ENCODE results near the gene ZNF692.
"Not testable (repeated sequence)": the region's sequence is repeated elsewhere in the genome, so short reads cannot be mapped to it uniquely, and the experiment has no call there.

ZNF692 gene, protein sequence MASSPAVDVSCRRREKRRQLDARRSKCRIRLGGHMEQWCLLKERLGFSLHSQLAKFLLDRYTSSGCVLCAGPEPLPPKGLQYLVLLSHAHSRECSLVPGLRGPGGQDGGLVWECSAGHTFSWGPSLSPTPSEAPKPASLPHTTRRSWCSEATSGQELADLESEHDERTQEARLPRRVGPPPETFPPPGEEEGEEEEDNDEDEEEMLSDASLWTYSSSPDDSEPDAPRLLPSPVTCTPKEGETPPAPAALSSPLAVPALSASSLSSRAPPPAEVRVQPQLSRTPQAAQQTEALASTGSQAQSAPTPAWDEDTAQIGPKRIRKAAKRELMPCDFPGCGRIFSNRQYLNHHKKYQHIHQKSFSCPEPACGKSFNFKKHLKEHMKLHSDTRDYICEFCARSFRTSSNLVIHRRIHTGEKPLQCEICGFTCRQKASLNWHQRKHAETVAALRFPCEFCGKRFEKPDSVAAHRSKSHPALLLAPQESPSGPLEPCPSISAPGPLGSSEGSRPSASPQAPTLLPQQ

GRCh38 chr1:248858891-248859889, at the start of gene ZNF692:
Gene ZNF692 (minus strand): TSS chr1:248859085. CDS start chr1:248858309, 776 bp downstream.
- peak; percentile 98 for DNase-seq (ENCODE audit: low spot score)

DNA sequence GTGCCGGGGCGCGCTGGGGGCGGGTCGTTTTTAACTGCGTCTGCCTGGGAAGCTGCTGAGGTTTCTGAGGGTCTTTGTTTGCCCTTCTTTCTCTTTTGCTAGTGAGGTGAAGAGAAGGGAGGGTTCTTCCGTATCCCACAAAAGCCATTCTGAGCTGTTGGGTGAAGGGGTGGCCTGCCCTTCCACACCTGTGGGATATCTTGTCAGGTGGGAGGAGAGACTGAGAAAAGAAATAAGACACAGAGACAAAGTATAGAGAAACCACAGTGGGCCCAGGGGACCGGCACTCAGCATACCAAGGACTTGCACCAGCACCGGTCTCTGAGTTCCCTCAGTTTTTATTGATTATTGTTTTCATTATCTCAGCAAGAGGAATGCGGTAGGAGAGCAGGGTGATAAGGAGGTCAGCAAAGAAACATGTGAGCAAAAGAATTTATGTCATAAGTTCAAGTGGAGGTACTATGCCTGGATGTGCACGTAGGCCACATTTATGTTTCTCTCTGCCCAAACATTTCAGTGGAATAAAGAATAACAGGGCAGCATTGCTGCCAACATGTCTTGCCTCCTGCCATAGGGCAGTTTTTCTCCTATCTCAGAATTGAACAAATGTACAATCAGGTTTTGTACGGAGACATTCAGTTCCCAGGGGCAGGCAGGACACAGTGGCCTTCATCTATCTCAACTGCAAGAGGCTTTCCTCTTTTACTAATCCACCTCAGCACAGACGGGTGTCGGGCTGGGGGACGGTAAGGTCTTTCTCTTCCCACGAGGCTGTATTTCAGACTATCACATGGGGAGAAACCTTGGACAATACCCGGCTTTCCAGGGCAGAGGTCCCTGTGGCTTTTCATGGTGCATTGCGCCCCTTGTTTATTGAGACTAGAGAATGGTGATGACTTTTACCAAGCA, 48.1 kb upstream of the ZNF692 start:
- DNase-seq (ENCODE audit: low spot score) = no peak

- peak; percentile 99 for DNase-seq (ENCODE audit: low spot score)
Observed at GRCh38 chr1:248906009-248906752, 47.3 kb upstream of the ZNF692 start, which contains the start of gene PGBD2. Gene PGBD2 (plus strand): TSS chr1:248906235. CDS start chr1:248913863, 7,628 bp downstream.

DNA sequence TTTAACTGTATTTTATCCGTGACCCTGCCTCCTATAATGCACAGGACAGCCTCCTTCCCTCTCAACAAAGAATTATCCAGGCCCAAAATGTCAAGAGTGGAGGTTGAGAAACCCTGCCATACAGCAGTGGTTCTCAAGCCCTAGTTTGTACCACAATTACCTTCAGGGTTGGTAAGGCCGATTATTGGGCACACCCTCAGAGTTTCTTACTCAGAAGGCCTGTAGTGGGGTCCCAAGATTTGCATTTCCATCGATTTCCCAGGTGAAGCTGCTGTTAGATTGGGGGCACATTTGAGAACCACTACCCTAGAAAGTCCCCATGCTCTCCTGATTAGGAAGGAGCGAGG, 46.8 kb upstream of the ZNF692 start:
- no peak for DNase-seq (ENCODE audit: low spot score)

DNA sequence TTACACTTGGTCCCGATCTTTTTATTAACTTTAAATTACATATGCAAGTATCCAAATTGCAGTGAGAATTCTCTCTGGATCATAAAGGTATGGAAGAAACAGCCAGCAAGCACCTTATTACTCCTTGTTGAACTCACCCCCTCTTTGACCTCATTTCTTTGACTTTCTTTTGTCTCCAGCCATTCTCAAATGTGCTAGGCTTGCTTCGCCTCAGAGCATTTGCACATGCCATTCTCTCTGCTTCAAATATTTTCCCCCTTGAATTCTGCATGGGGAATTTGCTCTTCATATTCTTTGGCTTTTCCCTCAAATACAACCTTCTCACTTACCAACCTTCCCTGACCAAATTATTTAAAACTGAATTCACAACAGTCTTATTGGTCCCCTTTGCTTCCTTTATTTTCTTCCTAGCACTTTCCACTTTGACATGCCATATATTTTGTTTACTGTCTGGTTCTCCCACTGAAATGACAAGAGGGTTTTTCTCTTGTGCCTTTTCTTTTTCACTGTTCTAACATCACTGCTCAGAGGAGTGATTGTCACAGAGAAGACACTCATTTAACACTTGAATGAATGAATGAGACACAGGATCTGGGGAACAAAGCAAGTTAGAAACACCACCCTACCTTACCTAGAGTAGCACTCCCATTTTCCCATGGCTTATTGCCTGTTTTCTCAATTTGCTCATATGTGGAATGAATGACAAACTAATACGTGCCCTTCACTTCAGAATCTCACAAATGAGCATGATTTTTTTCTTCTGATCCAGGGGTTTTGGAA, 45.7 kb upstream of the ZNF692 start:
- no peak for DNase-seq (ENCODE audit: low spot score)

DNA sequence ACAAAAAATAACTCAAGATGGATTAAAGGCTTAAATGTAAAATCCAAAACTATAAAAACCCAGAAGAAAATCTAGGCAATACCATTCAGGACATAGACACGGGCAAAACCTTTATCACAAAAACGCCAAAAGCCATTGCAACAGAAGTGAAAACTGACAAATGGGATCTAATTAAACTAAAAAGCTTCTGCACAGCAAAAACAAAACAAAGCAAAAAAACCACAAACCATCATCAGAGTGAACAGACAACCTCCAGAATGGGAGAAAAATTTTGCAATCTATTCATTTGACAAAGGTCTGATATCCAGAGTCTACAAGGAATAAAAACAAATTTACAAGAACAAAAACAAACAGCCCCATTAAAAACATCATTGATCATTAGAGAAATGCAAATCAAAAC, 42.7 kb upstream of the ZNF692 start:
- DNase-seq (ENCODE audit: low spot score) = no peak

DNA sequence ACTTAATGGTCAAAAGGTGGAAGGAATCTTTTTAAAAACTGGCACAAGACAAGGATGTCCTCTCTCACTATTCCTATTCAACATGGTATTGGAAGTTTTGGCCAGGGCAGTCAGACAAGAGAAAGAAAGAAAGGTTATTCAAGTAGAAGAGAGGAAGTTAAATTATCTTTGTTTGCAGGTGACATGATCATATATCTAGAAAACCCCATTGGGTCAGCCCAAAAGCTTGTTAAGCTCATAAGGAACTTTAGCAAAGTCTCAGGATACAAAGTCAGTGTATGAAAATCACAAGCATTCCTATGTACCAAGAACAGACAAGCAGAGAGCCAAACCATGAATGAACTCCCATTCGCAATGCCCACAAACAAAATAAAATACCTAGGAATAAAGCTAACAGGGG, 41.8 kb upstream of the ZNF692 start:
- no peak for DNase-seq (ENCODE audit: low spot score)

- no peak for DNase-seq (ENCODE audit: low spot score)
Observed at GRCh38 chr1:248897412-248898337, 38.8 kb upstream of the ZNF692 start.

GRCh38 chr1:248894837-248895236, 36.0 kb upstream of the ZNF692 start:
- DNase-seq (ENCODE audit: low spot score) = no peak

GRCh38 chr1:248892590-248892989, 33.7 kb upstream of the ZNF692 start:
- DNase-seq (ENCODE audit: low spot score) = no peak

GRCh38 chr1:248891758-248892157, 32.9 kb upstream of the ZNF692 start:
- DNase-seq (ENCODE audit: low spot score) = no peak

DNA sequence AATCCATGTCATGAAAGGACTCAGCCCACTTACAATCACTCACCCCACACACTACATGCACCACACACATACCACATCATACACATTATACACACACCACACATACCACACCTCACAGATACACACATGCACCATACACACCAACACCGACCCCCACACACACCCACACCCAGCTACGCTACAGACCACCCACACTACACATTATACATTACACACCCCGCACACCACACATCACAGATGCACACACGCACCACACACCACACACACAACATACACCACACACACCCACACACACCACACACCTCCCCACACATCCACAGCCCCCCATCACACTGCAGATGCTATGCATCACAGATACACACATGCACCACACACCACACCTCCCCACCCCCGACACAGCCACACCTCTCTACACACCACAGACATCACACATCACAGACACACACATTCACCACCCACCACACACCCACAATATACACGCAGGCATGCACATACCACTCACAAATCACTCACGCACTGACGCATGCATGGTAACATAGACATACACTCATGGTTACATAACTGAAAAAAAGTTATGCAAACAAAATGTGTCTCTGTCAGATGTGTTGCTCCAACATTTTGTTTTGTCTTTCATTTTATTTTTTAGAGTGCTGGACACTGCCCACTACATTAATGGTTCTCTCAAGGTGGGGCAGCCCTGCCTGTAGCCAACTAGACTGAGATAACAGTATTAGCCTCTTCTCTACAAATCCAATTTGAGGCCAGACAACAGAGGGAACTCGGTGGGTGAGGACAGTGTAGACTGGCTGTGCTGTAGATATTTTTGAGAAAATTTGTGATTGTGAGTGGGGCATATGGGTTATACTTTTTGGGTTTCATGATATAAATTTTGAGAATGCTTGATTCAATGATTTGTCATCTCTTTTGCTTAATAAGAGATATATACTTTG, 31.9 kb upstream of the ZNF692 start:
- no peak for DNase-seq (ENCODE audit: low spot score)

DNA sequence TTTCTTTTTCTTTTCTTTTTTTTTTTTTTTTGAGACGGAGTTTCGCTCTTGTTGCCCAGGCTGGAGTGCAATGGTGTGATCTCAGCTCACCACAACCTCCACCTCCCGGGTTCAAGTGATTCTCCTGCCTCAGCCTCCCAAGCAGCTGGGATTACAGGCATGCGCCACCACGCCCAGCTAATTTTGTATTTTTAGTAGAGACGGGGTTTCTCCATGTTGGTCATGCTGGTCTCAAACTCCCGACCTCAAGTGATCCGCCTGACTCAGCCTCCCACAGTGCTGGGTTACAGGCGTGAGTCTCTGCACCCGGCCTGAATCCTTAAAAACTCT, 31.0 kb upstream of the ZNF692 start:
- DNase-seq (ENCODE audit: low spot score) = not testable (repeated sequence)

GRCh38 chr1:248886237-248886895, 27.5 kb upstream of the ZNF692 start:
- no peak for DNase-seq (ENCODE audit: low spot score)

GRCh38 chr1:248885646-248886045, 26.8 kb upstream of the ZNF692 start:
- no peak for DNase-seq (ENCODE audit: low spot score)

GRCh38 chr1:248884632-248885295, 25.9 kb upstream of the ZNF692 start:
- no peak for DNase-seq (ENCODE audit: low spot score)

DNA sequence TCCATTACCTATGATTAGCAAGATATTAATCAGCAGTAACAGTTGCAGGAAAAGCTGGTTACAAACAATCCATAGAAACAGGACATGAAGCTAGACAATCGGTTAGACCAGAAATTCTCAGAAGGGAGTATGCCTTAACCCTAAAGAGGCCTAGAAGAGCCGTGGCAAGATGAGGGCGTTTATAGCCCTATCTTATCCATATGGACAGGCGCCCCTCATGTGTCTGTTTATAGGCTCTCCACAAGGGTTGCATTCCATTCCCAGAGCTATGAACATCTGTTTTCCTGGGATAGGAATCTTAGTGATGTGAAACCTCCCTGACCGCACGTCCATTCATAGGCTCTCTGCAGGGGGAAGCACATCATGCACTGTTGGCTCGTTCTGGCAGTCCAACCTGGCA, 23.5 kb upstream of the ZNF692 start:
- DNase-seq (ENCODE audit: low spot score) = not testable (repeated sequence)
